ENCODE results near the gene ERC2. TPM values are rescaled to one million over a fixed set of nuclear protein-coding genes. Genes with fewer than 3 reads are reported as not detected.

The ERC2 gene
- total RNA-seq, 1 donor from 2014 or later, result 7.4 TPM

- H3K9me3 ChIP-seq (ENCODE audit: insufficient read depth, low read depth, low read length), result no peaks in the 10 kb centered on the region
- H3K27ac ChIP-seq (ENCODE audit: low read depth, low read length), result no peak overlapping the region
- H3K79me2 ChIP-seq (ENCODE audit: insufficient read depth, low read length), result no peaks in the 10 kb centered on the region
- H3K9me3 Mint-ChIP-seq (ENCODE audit: unreplicated experiment), result no peaks in the 10 kb centered on the region
- H3K27me3 ChIP-seq (ENCODE audit: insufficient read depth, low read length), result peaks cover 2% of the 10 kb centered on the region
- no peaks in the 10 kb centered on the region for H3K4me1 ChIP-seq (ENCODE audit: insufficient read depth, low read length)
- H3K9ac ChIP-seq (ENCODE audit: low read length), result no peak overlapping the region
- no peak overlapping the region for H3K4me2 ChIP-seq (ENCODE audit: low read length)
- H3K36me3 ChIP-seq (ENCODE audit: insufficient read depth, low read length), result no peaks in the 10 kb centered on the region
- no peak overlapping the region for H3K27ac Mint-ChIP-seq (ENCODE audit: unreplicated experiment)
- DNase-seq (ENCODE audit: low read depth) (no peak), FAIRE-seq (no peak)
- no peaks in the 10 kb centered on the region for H4K20me1 ChIP-seq (ENCODE audit: insufficient read depth, low read length)
- no peak overlapping the region for H3K4me3 Mint-ChIP-seq (ENCODE audit: unreplicated experiment)
- TF ChIP-seq CTCF (IDR thresholded peaks at IDR 0.05; ENCODE audit: insufficient read depth, low read depth, low read length), result no peak
- TF ChIP-seq EZH2 (IDR thresholded peaks at IDR 0.05; ENCODE audit: insufficient read depth, low read length), result no peak
- H2AFZ ChIP-seq (ENCODE audit: low read depth, low read length), result no peak overlapping the region
- no peaks in the 10 kb centered on the region for H3K36me3 Mint-ChIP-seq (ENCODE audit: low read depth, unreplicated experiment)
- no peak overlapping the region for H3K4me3 ChIP-seq (ENCODE audit: insufficient read depth, low read depth, low read length)
- no peaks in the 10 kb centered on the region for H3K27me3 Mint-ChIP-seq (ENCODE audit: low read depth, unreplicated experiment)
- peaks cover 2% of the 10 kb centered on the region for H3K4me1 Mint-ChIP-seq (ENCODE audit: low read depth, unreplicated experiment)
These were observed 653.0 kb downstream of the ERC2 start for GRCh38 chr3:55815262-55815661.

DNA sequence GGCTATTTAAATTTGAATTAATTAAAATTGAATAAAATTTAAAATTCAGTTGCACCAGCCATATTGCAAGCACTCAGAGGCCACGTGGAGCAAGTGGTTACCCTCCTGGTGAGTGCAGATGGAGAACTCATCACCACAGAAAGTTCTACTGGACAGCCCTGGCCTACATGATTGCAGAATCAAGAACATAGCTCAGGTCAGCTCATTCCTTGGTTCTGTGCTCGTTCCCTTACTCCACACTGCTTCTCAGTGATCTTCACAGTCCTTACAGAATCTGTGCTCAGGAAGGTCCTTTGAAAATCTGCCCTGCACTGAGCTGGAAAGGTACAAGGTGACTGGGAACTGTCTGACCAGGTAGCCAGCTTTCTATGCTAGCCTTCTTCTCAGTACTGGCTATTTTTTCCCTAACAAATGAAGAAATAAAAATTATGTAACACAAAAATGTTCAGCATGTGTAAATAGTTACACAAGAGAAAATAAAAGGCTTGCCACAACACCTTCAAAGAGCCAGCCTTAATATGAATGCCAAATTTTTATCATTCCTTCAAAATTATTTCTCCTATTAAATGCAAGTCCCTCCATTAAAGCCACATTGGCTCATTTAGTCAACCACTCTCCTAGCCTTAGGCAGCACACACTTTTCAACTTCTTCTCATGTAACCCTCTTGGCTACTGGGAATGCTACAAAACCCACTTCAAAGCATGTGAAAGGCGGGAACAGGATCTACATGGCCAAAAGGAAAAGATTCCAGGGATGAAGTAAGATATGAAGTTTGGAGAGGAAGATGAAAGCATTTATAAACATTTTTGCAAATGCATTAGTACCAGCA lies 654.8 kb downstream of the ERC2 start:
- H3K4me3 Mint-ChIP-seq (ENCODE audit: unreplicated experiment), result no peak overlapping the region
- no peaks in the 10 kb centered on the region for H3K9me3 Mint-ChIP-seq (ENCODE audit: unreplicated experiment)
- no peak overlapping the region for H3K27ac ChIP-seq (ENCODE audit: low read depth, low read length)
- H3K27me3 ChIP-seq (ENCODE audit: insufficient read depth, low read length), result peaks cover 2% of the 10 kb centered on the region
- no peaks in the 10 kb centered on the region for H3K36me3 ChIP-seq (ENCODE audit: insufficient read depth, low read length)
- H3K27me3 Mint-ChIP-seq (ENCODE audit: low read depth, unreplicated experiment), result no peaks in the 10 kb centered on the region
- no peak overlapping the region for H3K4me3 ChIP-seq (ENCODE audit: insufficient read depth, low read depth, low read length)
- DNase-seq (ENCODE audit: low read depth), result no peak
- H3K9ac ChIP-seq (ENCODE audit: low read length), result no peak overlapping the region
- FAIRE-seq, result no peak
- H3K79me2 ChIP-seq (ENCODE audit: insufficient read depth, low read length), result no peaks in the 10 kb centered on the region
- no peaks in the 10 kb centered on the region for H3K9me3 ChIP-seq (ENCODE audit: insufficient read depth, low read depth, low read length)
- no peaks in the 10 kb centered on the region for H4K20me1 ChIP-seq (ENCODE audit: insufficient read depth, low read length)
- no peaks in the 10 kb centered on the region for H3K4me1 ChIP-seq (ENCODE audit: insufficient read depth, low read length)
- peaks cover 2% of the 10 kb centered on the region for H3K4me1 Mint-ChIP-seq (ENCODE audit: low read depth, unreplicated experiment)
- no peak overlapping the region for H3K4me2 ChIP-seq (ENCODE audit: low read length)
- TF ChIP-seq EZH2 (IDR thresholded peaks at IDR 0.05; ENCODE audit: insufficient read depth, low read length) (no peak), CTCF (IDR thresholded peaks at IDR 0.05; ENCODE audit: insufficient read depth, low read depth, low read length) (no peak)
- no peaks in the 10 kb centered on the region for H3K36me3 Mint-ChIP-seq (ENCODE audit: low read depth, unreplicated experiment)
- H3K27ac Mint-ChIP-seq (ENCODE audit: unreplicated experiment), result no peak overlapping the region
- H2AFZ ChIP-seq (ENCODE audit: low read depth, low read length), result no peak overlapping the region

- no peak for DNase-seq (ENCODE audit: low read depth)
- H3K79me2 ChIP-seq (ENCODE audit: insufficient read depth, low read length), result no peaks in the 10 kb centered on the region
- no peak overlapping the region for H3K27ac Mint-ChIP-seq (ENCODE audit: unreplicated experiment)
These were observed 655.8 kb downstream of the ERC2 start for GRCh38 chr3:55812394-55813013.

More at GRCh38 chr3:55812394-55813013, 655.8 kb downstream of the ERC2 start:
- FAIRE-seq, result no peak
- Mint-ChIP-seq H3K4me1 (ENCODE audit: low read depth, unreplicated experiment) (peaks cover 2% of the 10 kb centered on the region), H3K27me3 (ENCODE audit: low read depth, unreplicated experiment) (no peaks in the 10 kb centered on the region), H3K36me3 (ENCODE audit: low read depth, unreplicated experiment) (no peaks in the 10 kb centered on the region), H3K9me3 (ENCODE audit: unreplicated experiment) (no peaks in the 10 kb centered on the region), H3K4me3 (ENCODE audit: unreplicated experiment) (no peak overlapping the region)
- Histone ChIP-seq H3K4me1 (ENCODE audit: insufficient read depth, low read length) (no peaks in the 10 kb centered on the region), H3K9ac (ENCODE audit: low read length) (no peak overlapping the region), H3K36me3 (ENCODE audit: insufficient read depth, low read length) (no peaks in the 10 kb centered on the region), H3K4me2 (ENCODE audit: low read length) (no peak overlapping the region), H4K20me1 (ENCODE audit: insufficient read depth, low read length) (no peaks in the 10 kb centered on the region), H2AFZ (ENCODE audit: low read depth, low read length) (no peak overlapping the region), H3K4me3 (ENCODE audit: insufficient read depth, low read depth, low read length) (no peak overlapping the region), H3K27ac (ENCODE audit: low read depth, low read length) (no peak overlapping the region), H3K27me3 (ENCODE audit: insufficient read depth, low read length) (peaks cover 2% of the 10 kb centered on the region), H3K9me3 (ENCODE audit: insufficient read depth, low read depth, low read length) (no peaks in the 10 kb centered on the region)
- TF ChIP-seq EZH2 (IDR thresholded peaks at IDR 0.05; ENCODE audit: insufficient read depth, low read length) (no peak), CTCF (IDR thresholded peaks at IDR 0.05; ENCODE audit: insufficient read depth, low read depth, low read length) (no peak)

Measured in astrocyte (in vitro differentiated cells and primary cell).